DMS79 (cell line): ENCODE measurements around the gene CTR9.

Experiments used
- DNase-seq: peaks from one replicate; lab custom pipeline; 2025; lab: John Stamatoyannopoulos, UW

CTR9 gene

DNA sequence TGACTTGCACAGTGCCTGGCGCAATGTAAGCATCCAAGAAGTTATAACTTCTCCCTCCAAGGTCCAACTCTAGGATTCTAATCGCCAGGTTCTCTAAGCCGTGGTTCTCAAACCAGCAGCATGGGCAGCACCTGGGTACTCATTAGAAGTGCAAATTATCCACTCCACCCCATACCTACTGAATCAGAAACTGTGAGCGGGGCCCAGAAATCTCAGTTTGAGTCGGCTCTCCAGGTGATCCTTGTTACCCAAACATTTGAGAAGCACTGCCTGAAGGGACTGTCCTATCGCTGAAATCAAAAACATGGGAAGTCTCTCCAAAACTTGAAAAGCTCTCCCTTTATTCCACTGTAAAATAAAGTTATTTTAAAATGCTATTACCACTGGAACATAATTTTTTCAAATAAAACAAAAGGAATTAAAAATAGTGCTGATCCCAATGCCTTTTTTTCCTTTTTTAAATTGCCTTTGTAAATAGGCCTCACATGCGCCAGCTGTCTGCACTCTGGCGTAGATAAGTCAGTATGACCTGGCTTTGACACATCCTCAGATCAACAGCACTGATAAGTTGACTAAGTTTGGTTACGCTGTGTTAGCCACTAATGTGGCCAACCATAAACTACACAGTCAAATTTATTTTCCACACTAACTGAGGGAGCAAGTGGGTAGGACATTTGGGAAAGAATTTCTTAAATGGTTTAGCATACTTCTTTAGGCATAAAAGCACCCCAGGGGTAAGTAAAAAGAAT, 8.4 kb upstream of the CTR9 start:
- DNase-seq: no peak

DNA sequence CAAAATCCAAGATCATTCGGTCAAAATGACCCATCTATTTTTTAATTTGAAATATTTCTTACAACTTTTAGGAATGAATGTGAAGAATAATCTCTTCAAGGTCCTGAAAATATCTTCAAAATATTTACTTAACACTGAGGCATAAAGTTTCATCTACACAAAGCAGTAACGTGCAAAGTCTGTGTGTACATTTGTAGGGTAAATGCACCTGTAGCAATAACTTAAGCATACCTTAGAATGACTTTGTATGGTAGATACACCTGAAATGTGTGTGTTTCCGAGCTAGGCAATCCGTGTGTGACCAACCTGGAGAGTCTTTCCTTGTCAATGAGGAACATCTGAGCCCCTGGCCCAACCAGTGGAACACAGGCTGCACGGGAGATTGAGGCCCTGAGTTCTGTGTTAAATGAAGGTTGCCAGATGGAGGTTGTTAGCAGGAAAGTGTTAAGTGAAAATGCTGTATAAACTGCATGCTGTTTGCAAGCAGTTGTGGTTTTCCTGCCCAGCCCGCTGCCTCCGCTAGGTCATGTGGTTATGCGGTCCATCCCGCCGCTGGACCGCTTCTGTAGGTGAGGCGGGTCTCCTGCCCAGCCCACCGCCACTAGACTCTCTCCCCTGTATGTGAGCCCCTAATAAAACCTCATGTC, 7.6 kb upstream of the CTR9 start:
- no peak for DNase-seq

DNA sequence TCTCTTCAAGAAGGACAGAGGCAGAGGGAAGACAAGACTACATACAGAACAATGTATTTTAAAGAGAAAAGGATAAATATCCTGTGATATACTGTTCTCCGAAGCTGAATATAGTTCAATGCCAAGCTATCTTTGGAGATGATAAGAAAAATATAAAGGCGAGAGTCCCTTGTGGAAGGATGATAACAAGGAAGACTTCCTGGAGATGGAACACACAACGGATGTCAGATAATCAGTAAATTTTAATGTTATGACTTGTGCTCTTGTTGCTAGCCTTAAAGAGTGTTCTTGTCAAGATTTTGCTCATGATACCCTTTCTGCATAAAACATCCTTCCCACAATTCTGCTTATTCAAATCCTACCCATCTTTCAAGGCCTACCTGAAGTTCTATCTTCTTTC, 6.8 kb upstream of the CTR9 start:
- DNase-seq: no peak

DNA sequence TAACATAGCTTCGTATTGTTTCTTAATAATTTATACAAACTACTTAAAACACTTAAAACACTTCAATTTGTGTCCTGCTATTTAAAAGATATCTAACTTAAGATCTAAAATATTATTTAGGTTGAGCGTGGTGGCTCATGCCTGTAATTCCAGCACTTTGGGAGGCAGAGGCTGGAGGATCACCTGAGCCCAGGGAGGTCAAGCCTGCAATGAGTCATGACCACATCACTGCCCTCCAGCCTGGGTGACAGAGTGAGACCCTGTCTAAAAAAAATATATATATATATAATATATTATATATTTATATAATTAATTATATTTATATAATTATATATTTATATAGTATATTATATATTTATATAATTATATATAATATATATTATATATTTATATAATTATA, 4.2 kb upstream of the CTR9 start:
- no peak for DNase-seq

DNA sequence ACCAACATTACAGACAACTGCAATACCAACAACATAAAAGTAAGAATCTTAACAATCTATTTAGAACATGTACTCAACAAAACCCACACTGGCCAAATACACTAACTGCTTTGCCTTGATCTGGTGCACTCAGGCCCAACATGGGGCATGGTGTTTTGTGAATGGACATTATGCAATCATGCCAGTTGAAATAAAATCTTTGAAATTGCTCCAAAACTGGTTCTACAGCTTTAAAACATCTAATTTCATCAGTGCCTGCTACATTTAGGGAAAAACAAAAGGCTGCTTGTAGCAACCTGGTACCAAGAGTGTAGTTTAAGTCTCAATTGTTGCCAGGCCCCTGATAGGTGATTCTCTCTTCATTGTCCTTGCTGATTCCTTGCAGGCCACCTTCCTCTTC, 3.3 kb upstream of the CTR9 start:
- DNase-seq: no peak

DNA sequence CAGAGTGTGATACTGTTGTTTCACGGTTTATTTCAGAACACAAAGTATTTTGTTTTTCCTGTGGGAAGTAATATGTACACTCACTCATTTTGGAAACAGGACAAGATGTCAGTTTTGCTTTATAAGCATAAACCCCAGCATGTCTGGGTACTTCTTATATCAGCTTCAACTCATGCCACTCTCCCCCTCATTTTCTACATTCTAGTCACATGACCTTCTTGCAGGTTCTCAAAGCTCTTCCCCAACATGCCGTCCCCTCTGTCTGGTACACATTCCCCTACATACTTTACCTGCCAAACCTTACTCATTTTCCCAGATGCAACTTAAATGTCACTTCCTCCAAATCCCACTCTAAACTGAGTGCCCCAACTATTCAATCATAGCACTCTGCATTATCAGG, 1.6 kb upstream of the CTR9 start:
- DNase-seq: no peak

DNA sequence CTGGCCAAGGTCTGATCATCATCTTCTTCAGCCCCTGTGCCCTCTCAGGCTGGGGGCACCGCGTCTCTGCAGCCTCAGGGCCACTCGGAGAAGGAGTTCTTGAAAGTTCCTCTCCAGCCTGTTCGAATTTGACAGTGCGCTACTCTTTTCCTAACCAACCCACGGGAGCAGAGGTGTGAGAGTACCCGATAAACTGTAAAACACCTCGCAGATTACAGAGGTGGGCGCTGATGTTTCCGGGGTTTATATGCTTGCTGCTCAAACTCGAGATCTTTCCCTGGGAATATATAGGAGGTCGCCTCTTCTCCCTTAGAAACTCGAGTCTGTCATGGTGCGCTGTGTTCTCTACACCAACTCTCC, 515 bp downstream of the CTR9 start:
- no peak for DNase-seq

DNA sequence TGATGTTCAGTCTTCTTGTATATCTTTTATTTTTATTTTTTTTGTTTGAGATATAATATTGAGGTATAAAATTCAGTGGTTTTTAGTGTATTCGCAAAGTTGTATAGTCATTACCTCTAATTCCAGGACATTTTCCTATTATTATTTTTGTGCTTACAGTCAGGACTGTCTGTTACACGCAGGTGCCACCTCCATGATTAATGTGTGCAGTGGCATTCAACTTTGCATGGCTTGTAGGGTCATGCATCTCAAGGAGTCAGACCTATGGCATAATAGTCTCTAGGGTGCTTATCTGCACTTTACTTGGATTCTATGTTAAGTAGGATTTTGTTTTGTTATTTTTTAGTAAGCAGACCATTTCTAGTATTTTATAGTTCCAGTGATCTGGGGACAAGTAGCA, 1.0 kb downstream of the CTR9 start:
- DNase-seq: no peak

DNA sequence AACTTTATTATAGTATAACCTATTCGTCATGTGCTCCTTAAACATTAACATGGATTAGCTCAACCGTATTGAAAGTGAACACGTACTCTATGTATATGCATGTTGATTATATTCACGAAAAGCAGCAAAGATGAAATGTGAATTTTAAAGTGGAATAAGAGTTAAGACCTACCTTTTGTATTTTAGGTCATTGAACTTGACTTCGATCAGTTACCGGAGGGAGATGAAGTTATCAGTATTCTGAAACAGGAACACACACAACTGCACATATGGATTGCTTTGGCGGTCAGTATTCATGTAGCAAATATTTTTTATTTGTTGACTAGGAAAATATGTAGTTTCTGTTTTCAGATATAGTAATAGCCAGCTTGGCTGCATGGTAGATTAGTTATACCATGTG, 1.4 kb downstream of the CTR9 start:
- no peak for DNase-seq

DNA sequence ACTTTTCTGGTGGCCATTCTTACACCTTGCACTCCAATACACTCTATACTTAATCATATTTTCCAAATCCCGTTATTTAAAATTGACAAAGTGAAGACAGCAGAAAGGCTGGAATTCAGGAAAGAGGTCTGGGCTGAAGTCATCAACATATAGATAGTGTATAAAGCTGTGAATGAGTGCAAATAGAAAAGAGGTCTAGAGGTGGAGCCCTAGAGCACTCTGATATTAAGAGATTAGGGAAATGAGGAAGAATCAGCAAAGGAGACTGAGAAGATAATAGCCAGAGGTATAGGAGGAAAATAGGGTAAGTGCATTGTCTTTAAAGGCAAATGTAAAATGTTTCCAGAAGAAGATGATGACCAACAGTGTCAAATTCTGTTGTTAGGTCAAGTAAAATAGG, 7.9 kb downstream of the CTR9 start:
- DNase-seq: no peak

DNA sequence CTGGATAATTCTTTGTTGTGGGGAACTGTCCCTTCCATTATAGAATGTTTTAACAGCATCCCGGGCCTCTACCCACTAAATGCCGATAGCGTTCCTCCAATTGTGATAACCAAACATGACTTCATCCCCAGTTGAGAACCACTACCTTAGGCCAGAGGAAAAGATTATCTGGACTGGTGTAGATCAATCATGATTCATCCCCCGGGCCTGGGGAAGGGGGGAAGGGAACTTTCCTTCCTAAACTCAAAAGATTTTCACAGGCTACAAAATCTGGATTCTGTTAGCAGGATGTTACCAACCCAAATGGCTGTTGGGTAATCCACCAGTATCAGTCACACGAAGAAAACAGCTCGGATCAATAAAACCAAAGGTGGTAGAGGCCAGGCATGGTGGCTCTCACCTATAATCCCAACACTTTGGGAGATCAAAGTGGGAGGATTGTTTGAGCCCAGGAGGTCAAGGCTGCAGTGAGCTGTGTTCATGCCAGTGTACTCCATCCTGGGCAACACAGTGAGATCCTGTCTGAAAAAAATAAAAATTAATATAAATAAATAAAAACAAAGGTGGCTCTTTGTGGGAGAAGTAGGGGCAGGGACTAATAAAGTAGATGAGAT, 10.1 kb downstream of the CTR9 start:
- no peak for DNase-seq

DNA sequence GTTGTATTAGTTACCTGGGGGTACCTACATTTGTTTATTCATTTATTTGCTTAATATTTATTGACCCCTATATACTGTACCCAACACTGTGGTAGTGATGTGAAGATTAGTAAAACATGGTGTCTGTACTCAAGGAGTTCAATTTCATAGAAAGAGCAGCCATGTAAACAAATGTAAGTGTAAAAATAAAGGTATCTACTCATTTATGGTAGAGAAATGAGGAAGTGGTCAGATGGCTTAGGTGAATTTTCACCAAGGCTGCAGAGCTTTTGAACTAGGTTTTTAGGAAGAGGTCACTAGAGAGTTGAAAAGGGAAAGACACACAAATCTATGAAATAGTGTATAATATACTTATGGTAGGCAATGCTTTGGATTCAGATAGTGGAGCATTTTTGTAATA, 11.1 kb downstream of the CTR9 start:
- DNase-seq: no peak

DNA sequence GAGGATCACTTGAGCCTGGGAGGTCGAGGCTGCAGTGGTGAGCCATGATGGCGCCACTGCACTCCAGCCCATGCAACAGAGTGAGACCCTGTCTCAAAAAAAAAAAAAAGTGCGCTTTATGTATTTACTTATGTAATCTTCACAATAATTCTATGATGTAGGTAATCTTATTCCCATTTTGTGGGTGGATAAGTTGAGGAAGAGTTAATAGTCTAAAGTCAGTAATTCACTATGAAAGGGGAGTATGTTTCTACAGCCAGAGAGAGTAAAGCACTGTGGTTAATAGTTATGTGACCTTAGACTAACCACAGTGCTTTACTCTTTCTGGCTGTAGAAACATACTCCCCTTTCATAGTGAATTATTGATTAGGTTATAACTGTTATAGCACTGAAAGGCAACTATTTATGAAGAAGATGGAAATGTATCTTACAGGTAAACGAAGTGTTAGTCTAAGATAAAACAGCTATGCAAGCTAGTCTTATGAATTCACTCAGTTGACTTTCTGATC, 11.9 kb downstream of the CTR9 start:
- DNase-seq: no peak

DNA sequence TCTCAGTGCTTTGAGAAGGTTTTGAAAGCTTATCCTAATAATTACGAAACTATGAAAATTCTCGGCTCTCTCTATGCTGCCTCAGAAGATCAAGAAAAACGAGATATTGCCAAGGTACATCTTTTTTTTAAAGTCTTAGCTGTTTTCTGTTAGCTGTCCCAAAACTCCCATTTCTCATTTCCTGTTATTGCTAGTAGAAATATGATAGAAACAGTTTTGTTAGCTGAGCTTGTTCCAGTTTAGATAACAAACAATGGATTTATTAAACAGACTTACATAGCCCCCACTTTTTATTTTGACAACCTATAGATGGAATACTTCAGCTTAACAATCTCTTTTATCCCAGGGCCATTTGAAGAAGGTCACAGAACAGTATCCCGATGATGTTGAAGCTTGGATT, 12.7 kb downstream of the CTR9 start:
- no peak for DNase-seq

DNA sequence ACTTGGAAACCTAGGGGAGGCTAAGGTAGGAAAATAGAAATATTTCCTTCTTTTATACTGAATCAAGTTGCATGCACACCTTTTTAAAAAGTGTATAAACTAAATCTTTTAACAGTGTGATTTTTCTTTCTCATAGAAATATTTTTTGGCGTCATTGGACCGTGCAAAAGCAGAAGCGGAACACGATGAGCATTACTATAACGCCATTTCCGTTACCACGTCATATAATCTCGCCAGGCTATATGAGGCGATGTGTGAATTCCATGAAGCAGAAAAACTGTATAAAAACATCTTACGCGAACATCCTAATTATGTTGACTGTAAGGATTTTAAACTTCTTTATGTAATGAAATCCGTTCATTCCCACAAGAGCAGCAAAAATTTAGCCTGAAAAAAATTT, 13.4 kb downstream of the CTR9 start:
- DNase-seq: no peak

DNA sequence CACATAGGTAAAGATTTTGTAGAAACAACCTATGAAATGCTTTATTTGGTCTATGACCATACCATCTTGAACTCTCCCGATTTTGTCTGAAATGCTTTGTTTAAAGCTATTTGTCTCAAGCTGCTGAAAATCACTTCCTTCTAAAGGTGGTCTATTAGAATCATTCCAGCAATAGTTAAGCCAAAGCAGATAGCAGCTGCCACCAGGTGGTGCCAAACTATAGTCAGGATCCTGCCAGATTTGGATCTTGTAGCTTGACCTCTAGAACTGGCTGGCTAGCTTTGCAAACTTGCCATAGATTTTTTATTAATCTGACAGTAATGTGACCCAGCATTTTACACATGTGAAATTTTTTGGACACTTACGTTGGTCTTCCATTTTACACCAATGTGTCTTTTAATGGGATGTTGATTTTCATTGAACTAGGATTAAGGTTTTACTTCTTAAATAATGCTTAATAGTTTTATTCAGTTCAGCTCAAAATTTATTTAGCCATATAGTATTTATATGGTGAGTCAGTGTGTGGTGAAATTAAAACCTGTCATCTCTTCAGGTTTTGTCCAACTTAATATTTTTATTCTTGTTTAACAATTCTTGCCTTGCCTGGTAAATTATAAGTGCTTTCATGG, 19.7 kb downstream of the CTR9 start:
- DNase-seq: peak; percentile 6

DNA sequence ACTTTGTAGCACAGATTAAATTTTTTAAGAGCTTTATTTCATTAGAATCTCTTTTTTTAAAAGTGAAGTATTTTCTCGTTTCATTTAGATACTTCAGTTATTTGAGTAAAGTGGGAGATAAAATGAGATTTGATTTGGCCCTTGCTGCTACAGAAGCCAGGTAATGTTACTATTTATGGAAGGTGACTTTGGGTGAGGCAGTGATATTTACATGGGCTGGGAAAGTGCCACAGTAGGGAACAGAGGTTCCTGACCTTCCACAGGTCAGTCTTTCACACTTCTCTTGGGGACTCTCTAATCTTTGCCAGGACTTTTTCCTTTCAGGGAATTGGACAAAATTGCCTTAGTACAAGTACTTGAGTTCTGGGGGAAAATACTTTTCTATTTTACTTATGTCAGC, 20.4 kb downstream of the CTR9 start:
- no peak for DNase-seq

DNA sequence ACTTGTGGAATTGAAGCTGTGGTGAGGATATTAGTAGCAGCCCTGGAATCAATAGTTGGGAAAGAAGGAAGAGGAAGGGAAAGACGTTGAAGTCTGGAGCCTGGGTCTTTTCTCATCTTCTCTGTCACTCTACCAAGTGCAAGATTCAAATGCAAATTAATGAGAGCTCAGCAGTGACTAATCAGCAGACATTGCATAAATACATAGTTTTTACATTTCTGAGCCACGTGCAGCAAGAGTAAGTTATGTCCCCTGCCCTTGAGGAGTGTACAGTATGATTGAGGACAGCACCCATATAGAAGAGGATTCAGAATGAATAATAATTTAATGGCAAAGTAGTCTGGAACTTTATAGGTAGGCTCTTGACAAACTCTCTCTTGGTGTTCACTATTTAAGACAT, 23.8 kb downstream of the CTR9 start:
- DNase-seq: no peak

DNA sequence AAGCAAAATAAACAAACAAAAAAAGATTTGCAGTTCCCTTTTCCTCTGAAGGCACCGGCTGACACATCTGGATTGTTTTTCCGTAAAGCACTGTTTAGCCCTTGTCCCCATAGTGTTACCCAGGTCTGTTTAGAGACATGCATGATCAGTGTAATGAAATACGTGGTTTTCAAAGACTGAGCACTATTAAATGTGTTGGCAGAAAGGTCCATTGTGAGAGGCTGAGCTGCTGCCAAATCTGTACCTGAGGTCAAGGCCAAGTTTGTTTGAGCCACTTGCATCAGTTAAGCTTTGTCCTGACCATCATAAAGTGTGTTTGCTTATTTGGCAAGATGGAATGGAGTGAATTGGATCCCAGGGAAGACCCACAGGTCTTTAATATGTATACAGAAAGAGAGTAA, 26.3 kb downstream of the CTR9 start:
- DNase-seq: no peak

DNA sequence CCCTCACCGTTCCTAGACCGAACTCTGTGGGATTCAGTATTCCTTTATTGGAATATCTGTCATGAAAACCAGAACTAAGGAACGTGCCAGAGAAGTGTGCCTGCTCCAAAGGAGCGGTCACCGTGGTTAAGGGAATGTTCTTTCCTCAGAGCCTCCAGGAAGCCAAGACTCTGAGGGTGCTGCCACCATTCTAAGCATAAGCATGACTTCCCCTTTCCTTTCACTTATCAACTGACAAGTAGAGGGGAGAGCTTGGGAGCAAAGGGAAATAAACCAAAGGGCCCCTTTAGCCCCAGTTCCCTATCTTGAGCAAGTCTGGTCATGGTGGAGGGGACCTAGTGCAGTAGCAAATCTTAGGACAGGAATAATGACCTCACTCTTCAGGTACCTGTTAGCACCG, 26.8 kb downstream of the CTR9 start:
- DNase-seq: no peak

DNA sequence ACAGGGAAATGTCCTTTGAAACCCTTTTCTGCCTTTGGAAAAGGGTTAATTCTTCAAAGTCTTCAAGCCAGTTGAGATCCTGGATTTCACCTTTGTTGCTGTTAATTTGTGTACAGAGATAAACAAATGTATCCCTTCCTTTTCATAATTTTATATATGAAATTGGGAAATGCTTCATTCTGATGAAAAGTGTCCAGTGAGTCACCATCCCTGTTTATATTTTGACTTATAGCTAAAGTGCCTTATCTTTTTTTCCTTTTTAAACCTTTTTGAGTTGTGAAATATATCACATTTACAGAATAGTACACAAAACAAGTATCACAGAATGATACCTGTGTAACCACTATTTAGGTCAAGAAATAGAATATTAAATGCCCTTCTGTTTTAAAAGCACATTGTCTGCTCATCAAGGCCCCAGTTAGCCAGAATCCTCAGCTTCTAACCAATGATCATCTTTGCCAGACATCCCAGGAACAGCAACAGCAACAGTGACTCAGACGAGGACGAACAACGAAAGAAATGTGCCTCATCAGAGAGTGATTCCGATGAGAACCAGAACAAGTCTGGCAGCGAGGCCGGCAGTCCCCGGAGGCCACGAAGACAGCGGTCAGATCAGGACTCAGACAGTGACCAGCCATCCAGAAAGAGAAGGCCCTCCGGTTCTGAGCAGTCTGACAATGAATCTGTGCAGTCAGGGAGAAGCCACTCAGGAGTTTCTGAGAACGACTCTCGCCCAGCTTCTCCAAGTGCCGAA, 27.3 kb downstream of the CTR9 start:
- no peak for DNase-seq

DNA sequence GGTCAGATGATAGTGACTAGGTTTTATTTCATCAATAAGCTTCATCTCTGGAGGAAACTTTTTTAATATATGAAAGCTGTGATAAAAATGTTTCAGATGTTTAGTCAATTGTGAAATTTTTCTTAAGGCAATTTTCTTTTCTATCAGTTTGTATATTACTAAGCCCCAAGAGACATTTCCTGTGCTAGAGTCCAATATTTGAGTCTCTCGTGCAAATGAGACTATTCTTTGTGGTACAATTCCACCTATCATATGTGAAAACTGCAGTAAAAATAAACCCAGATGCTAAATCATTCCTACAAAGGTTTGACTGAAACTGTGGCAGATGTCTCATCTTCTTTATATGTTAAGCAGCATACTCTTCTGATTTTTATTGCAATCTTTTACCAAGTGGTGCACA, 28.0 kb downstream of the CTR9 start:
- no peak for DNase-seq
